HepG2 (cell line): ENCODE results near the gene SMTNL2. TPM values are rescaled to one million over a fixed set of nuclear protein-coding genes. Genes with fewer than 3 reads are reported as not detected.

Experiments used
- ATF3 ChIP-seq: sonication (generic); formaldehyde crosslinking; IDR thresholded peaks from 2 replicates; pipeline ENCODE4 v1.4.0; 2020; ENCODE audit warnings: missing genetic modification reagents
- CENPX ChIP-seq: sonication (generic); formaldehyde crosslinking; IDR thresholded peaks from 2 replicates; pipeline ENCODE4 v1.9.0; 2021; ENCODE audit warnings: mild to moderate bottlenecking, missing genetic modification reagents, moderate library complexity
- CTCF ChIP-seq: sonication (generic); formaldehyde crosslinking; IDR thresholded peaks from 2 replicates; pipeline ENCODE4 v1.5.0; 2020; ENCODE audit warnings: mild to moderate bottlenecking, missing genetic modification reagents, moderate library complexity
- MAFF ChIP-seq: IDR thresholded peaks from 2 replicates; pipeline ENCODE4 v1.6.1; 2011; ENCODE audit warnings: low read depth, low read length, improper control_type of control experiment
- POLR2A ChIP-seq, 2 experiments: IDR thresholded peaks; 2 replicates each; pipeline ENCODE4 v1.6.1; 2011; ENCODE audit warnings: low read depth in 2 of 2, low read length in 2 of 2, mild to moderate bottlenecking in 1 of 2, moderate library complexity in 1 of 2; ENCODE audit not compliant: insufficient read depth in 1 of 2
- SETDB1 ChIP-seq: sonication (generic); formaldehyde crosslinking; IDR thresholded peaks from 2 replicates; pipeline ENCODE4 v1.5.1; 2020; ENCODE audit warnings: missing genetic modification reagents, mild to moderate bottlenecking, borderline replicate concordance
- SNAPC2 ChIP-seq: sonication (generic); formaldehyde crosslinking; IDR thresholded peaks from 2 replicates; pipeline ENCODE4 v1.8.1; 2022; ENCODE audit warnings: mild to moderate bottlenecking, missing genetic modification reagents
- SUZ12 ChIP-seq: fragments of 150-350 bp; IDR thresholded peaks from 2 replicates; pipeline ENCODE4 v1.6.1; 2014; ENCODE audit warnings: low read depth, low read length
- TCF7L2 ChIP-seq: IDR thresholded peaks from 2 replicates; pipeline ENCODE4 v1.6.1; 2011; ENCODE audit warnings: mild to moderate bottlenecking, low read depth, low read length, moderate library complexity
- ZBTB40 ChIP-seq, 2 experiments: fragments of 450-650 bp in 1 of 2; sonication (generic) in 1 of 2; formaldehyde crosslinking in 1 of 2; IDR thresholded peaks; 2 replicates each; pipeline versions ENCODE4 v1.6.1 to v1.8.0; 2016 to 2022; ENCODE audit warnings: antibody characterized with exemption in 1 of 2, mild to moderate bottlenecking in 1 of 2, missing genetic modification reagents in 1 of 2
- ZNF234 ChIP-seq: sonication (generic); formaldehyde crosslinking; conservative IDR thresholded peaks from 2 replicates; pipeline ENCODE4 v1.5.1; 2020; ENCODE audit warnings: mild to moderate bottlenecking, missing genetic modification reagents
- ZNF530 ChIP-seq: sonication (generic); formaldehyde crosslinking; IDR thresholded peaks from 2 replicates; pipeline ENCODE4 v1.5.0; 2020; ENCODE audit warnings: low read depth, mild to moderate bottlenecking, missing genetic modification reagents
- ZNF652 ChIP-seq: IDR thresholded peaks from 2 replicates; pipeline ENCODE4 v1.6.1; 2016; ENCODE audit warnings: low read depth, borderline replicate concordance
- ZNF879 ChIP-seq: sonication (generic); formaldehyde crosslinking; IDR thresholded peaks from 2 replicates; pipeline ENCODE4 v1.8.1; 2023; ENCODE audit warnings: missing genetic modification reagents
- ZSCAN31 ChIP-seq: sonication (generic); formaldehyde crosslinking; IDR thresholded peaks from 2 replicates; pipeline ENCODE4 v1.5.0; 2020; ENCODE audit warnings: low read depth, mild to moderate bottlenecking, missing genetic modification reagents
- polyA plus RNA-seq, 8 experiments: library from polyadenylated mRNA; depleted of rRNA in 3 of 8; stranded (reverse) in 7 of 8; unstranded in 1 of 8; fragments of >200 nt; fragmentation: Illumina TruSeq in 4 of 8; extraction: Trizol in 4 of 8; gene quantifications; 2 replicates each; pipeline versions ENCODE4 v1.2.1 to v1.2.3, GENCODE V29; 2011 to 2016; ENCODE audit warnings: low read depth in 4 of 8, missing spikeins in 1 of 8, mixed read lengths in 1 of 8; ENCODE audit not compliant: insufficient read depth in 1 of 8
- total RNA-seq, 5 experiments: library from RNA; depleted of rRNA; stranded (reverse); fragments of >200 nt; fragmentation: Illumina TruSeq; extraction: Trizol; gene quantifications; 2 replicates each; pipeline ENCODE4 v1.2.3, GENCODE V29; 2016; ENCODE audit warnings: low read depth in 1 of 5

Gene SMTNL2
- total and polyA plus RNA-seq, 2 of the 13 experiments (the other 11 are each of a cell fraction or from before 2014, with no cell fraction given), result 0.41 to 5.1 TPM

DNA sequence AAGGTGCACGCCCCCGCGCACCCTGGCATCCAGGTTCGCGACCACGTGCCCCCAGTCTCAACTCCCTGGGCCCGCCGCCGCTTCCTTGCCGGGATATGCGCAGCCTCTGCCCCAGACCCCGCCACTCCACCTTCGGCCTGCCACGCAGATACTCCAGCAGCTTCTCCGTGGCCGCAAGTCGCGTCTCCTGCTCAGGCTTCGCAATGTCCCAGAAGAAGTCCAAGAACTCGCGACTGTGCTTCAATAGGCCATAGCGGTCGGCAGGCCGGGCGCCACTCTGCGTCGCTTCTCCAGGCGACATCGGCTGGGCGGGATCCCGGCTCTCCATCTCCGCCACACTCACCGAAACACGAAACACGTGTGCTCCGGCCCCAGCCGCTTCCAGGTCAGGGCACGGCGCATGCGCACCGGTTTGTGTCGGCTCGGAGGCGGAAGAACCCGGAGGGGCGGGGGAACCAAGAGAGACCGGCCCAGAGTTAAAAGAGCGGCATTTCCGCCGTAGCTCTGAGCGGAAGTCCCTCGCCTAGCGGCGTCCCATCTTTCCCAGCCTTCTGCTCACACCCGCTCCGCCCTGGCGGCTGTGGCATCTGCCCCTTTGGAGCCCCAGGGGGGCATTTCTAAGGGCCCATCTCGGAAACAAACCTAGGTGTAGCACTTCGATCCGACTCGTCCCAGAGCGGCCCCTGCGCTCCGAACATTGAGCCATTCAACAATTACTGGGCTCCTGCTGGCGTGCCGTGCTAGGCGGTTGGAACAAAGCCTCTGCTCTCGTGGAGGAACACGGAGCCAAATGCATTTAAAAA lies 29.1 kb upstream of the SMTNL2 start, which contains the start of gene MYBBP1A (continued):
- no peak for TF ChIP-seq ZNF879 (CRISPR knock-in tag)
- TF ChIP-seq ZBTB40 (IDR thresholded peaks at IDR 0.05), result peak; percentile 25; the same call in 1 of the 2 replicates
- peak; percentile 80 for TF ChIP-seq ZBTB40 (CRISPR knock-in tag; IDR thresholded peaks at IDR 0.05)
- peak; percentile 36; the same call in 1 of the 2 replicates for TF ChIP-seq CTCF (CRISPR knock-in tag)
- peak; percentile 27; the same call in 1 of the 2 replicates for TF ChIP-seq ZSCAN31 (CRISPR knock-in tag)
- no peak for TF ChIP-seq ZNF652 (CRISPR knock-in tag)
- no peak for TF ChIP-seq SUZ12
- TF ChIP-seq ATF3, result no peak
- TF ChIP-seq MAFF, result no peak
- TF ChIP-seq SNAPC2 (CRISPR knock-in tag), result no peak
- TF ChIP-seq SETDB1 (CRISPR knock-in tag), result no peak
- peak; percentile 75; the same call in 1 of the 2 replicates for TF ChIP-seq ZNF234 (CRISPR knock-in tag)
- no peak for TF ChIP-seq CENPX (CRISPR knock-in tag)
- TF ChIP-seq POLR2A (IDR thresholded peaks at IDR 0.05; ENCODE audit: insufficient read depth in 1 of 2, low read depth in 2 of 2, low read length in 2 of 2), result peak; percentile 78 to 92
- no peak for TF ChIP-seq ZNF530 (CRISPR knock-in tag)
- TF ChIP-seq TCF7L2, result no peak
